SU-DHL-6 (cell line): Measurements from ENCODE around the gene QTRT2.

Experiments used
- H2AFZ ChIP-seq: fragments of 200-600 bp; sonication (generic); 2 replicates; pipeline ENCODE4 v1.6.1; 2014; ENCODE audit warnings: low read depth, mild to moderate bottlenecking, moderate library complexity, mixed read lengths, antibody characterized with exemption, low read length; ENCODE audit not compliant: severe bottlenecking
- H3F3A ChIP-seq: fragments of 200-600 bp; shearing (Covaris generic); 2 replicates; pipeline ENCODE4 v1.6.0; 2016; ENCODE audit warnings: antibody characterized with exemption, mild to moderate bottlenecking; ENCODE audit not compliant: insufficient read depth
- H3K27ac ChIP-seq: fragments of 200-600 bp; sonication (generic); 2 replicates; pipeline ENCODE4 v1.5.1; 2016; ENCODE audit warnings: low read depth, mild to moderate bottlenecking, low read length, moderate library complexity, mixed read lengths
- H3K27me3 ChIP-seq: fragments of 200-600 bp; sonication (generic), shearing (Covaris generic); 2 replicates; pipeline ENCODE4 v1.6.0; 2014; ENCODE audit warnings: mild to moderate bottlenecking, low read length
- H3K36me3 ChIP-seq: fragments of 200-600 bp; sonication (generic); 2 replicates; pipeline ENCODE4 v1.6.1; 2014; ENCODE audit warnings: mild to moderate bottlenecking, low read length, mixed read lengths
- H3K4me2 ChIP-seq: fragments of 300-600, 200-600 bp; shearing (Covaris generic), sonication (generic); 2 replicates; pipeline ENCODE4 v1.6.0; 2014; ENCODE audit warnings: low read length, low read depth, mild to moderate bottlenecking; ENCODE audit not compliant: poor library complexity, severe bottlenecking
- H3K4me3 ChIP-seq: fragments of 200-600 bp; sonication (generic); 2 replicates; pipeline ENCODE4 v1.5.1; 2014; ENCODE audit warnings: antibody characterized with exemption, low read length, mild to moderate bottlenecking, mixed read lengths; ENCODE audit not compliant: insufficient read depth, poor library complexity, severe bottlenecking
- H3K79me2 ChIP-seq: fragments of 200-600 bp; sonication (generic); 2 replicates; pipeline ENCODE4 v1.6.1; 2014; ENCODE audit warnings: mild to moderate bottlenecking, low read length, moderate library complexity; ENCODE audit not compliant: insufficient read depth
- H3K9ac ChIP-seq: fragments of 200-600 bp; sonication (generic); 2 replicates; pipeline ENCODE4 v1.7.0; 2014; ENCODE audit warnings: mild to moderate bottlenecking, low read length
- H3K9me2 ChIP-seq: fragments of 200-600 bp; sonication (generic); replicated peaks from 2 replicates; pipeline ENCODE4 v1.6.1; 2014; ENCODE audit warnings: low read length; ENCODE audit not compliant: insufficient read depth
- H3K9me3 ChIP-seq: fragments of 200-600 bp; sonication (generic); 2 replicates; pipeline ENCODE4 v1.6.1; 2014; ENCODE audit warnings: low read length, mixed read lengths; ENCODE audit not compliant: insufficient read depth
- H4K20me1 ChIP-seq: fragments of 200-600 bp; sonication (generic); 2 replicates; pipeline ENCODE4 v1.6.1; 2014; ENCODE audit warnings: low read depth, mild to moderate bottlenecking, antibody characterized with exemption, low read length, moderate library complexity, mixed read lengths
- EZH2phosphoT487 ChIP-seq: fragments of 200-600 bp; sonication (generic), shearing (Covaris generic); conservative IDR thresholded peaks from 2 replicates; pipeline ENCODE4 v1.6.1; 2018; ENCODE audit warnings: mild to moderate bottlenecking, antibody characterized with exemption, low read length, moderate library complexity, mixed read lengths
- TF ChIP-seq, protein P1 (sequence below): fragments of 200-600 bp; sonication (generic); IDR thresholded peaks from one replicate; pipeline ENCODE4 v1.5.1; 2017; ENCODE audit warnings: antibody characterized with exemption, mild to moderate bottlenecking, low read length, moderate library complexity; ENCODE audit not compliant: insufficient read depth, poor library complexity, severe bottlenecking

QTRT2 gene

DNA sequence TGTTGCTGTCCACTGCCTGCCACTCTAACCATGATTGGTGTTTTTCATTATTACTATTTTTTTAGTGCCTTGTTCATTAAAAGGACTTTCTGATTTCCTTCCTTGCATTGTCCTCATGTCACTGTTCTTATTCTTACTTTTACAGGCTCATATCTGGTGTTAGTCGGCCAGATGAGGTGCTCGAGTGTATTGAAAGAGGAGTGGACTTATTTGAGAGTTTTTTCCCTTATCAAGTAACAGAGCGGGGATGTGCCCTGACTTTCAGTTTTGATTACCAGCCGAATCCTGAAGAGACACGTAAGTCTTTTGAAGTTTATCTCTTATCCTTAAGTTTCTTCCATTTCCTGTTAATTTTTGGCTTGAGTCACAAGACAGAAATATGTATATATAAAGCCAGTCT is 23.2 kb downstream of the QTRT2 start:
- no peak overlapping the region for H3K27ac ChIP-seq

DNA sequence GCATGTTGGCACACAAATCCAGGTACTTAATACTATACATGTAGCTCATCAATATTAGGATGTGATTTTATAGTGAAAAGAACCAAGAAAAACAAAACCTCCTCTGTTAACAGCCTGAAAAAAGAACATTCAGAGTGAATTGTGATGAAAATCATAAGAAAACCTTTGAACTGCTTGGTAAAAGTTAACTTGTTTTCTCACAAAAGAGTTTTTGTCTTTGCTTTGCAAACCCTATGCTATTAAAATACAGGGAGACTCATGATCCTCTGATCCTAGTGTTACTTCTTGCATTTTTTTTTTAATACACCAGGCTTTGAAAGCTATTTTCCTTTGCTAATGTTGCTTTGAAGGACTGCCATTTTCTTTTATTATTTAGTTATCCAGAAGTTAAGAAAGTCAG is 23.7 kb downstream of the QTRT2 start:
- H3F3A ChIP-seq: no peaks in the 10 kb centered on the region
- H3K79me2 ChIP-seq: no peaks in the 10 kb centered on the region
- H3K36me3 ChIP-seq: peaks cover 48% of the 10 kb centered on the region
- no peak overlapping the region for H3K27ac ChIP-seq
- no peaks in the 10 kb centered on the region for H3K9me3 ChIP-seq
- no peak overlapping the region for H3K4me3 ChIP-seq
- no peak overlapping the region for H3K4me2 ChIP-seq
- H3K9ac ChIP-seq: no peak overlapping the region
- no peaks in the 10 kb centered on the region for H3K27me3 ChIP-seq
- TF ChIP-seq, protein P1, sequence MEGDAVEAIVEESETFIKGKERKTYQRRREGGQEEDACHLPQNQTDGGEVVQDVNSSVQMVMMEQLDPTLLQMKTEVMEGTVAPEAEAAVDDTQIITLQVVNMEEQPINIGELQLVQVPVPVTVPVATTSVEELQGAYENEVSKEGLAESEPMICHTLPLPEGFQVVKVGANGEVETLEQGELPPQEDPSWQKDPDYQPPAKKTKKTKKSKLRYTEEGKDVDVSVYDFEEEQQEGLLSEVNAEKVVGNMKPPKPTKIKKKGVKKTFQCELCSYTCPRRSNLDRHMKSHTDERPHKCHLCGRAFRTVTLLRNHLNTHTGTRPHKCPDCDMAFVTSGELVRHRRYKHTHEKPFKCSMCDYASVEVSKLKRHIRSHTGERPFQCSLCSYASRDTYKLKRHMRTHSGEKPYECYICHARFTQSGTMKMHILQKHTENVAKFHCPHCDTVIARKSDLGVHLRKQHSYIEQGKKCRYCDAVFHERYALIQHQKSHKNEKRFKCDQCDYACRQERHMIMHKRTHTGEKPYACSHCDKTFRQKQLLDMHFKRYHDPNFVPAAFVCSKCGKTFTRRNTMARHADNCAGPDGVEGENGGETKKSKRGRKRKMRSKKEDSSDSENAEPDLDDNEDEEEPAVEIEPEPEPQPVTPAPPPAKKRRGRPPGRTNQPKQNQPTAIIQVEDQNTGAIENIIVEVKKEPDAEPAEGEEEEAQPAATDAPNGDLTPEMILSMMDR: no peak
- no peak for TF ChIP-seq EZH2phosphoT487
- no peaks in the 10 kb centered on the region for H3K9me2 ChIP-seq
- no peaks in the 10 kb centered on the region for H4K20me1 ChIP-seq
- no peak overlapping the region for H2AFZ ChIP-seq

More for the DNA sequence above, 23.2 kb downstream of the QTRT2 start:
- Histone ChIP-seq H3K27me3 (no peaks in the 10 kb centered on the region), H3K36me3 (peaks cover 48% of the 10 kb centered on the region), H3K79me2 (no peaks in the 10 kb centered on the region), H2AFZ (no peak overlapping the region), H4K20me1 (no peaks in the 10 kb centered on the region), H3K4me2 (no peak overlapping the region), H3K9ac (no peak overlapping the region), H3K9me2 (no peaks in the 10 kb centered on the region), H3K9me3 (no peaks in the 10 kb centered on the region), H3K4me3 (no peak overlapping the region), H3F3A (no peaks in the 10 kb centered on the region)
- TF ChIP-seq EZH2phosphoT487: no peak
- TF ChIP-seq, protein P1: no peak

DNA sequence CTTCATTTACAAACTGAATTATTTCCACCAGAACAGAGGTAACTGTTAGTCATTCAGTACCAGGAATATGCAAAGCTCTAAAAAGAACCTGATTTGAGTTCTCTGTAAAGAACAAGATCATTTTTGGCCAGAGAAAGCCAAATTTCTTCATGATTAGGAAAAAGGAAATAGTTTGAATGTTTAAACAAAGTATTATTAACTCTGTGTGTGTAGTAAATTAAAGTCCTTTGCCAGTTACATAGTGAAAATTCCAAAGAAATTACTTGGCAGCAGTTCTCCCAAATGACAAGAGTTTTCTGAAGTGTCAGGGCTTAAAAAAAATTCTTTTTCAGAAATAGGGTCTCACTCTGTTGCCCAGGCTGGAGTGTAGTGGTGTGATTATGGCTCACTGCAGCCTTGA is 24.5 kb downstream of the QTRT2 start:
- no peaks in the 10 kb centered on the region for H3K9me3 ChIP-seq
- no peaks in the 10 kb centered on the region for H3K27me3 ChIP-seq
- TF ChIP-seq, protein P1: no peak
- no peak for TF ChIP-seq EZH2phosphoT487
- H3K4me3 ChIP-seq: no peak overlapping the region
- no peaks in the 10 kb centered on the region for H4K20me1 ChIP-seq
- no peak overlapping the region for H3K27ac ChIP-seq
- no peaks in the 10 kb centered on the region for H3K79me2 ChIP-seq
- no peak overlapping the region for H2AFZ ChIP-seq
- no peaks in the 10 kb centered on the region for H3F3A ChIP-seq
- no peaks in the 10 kb centered on the region for H3K9me2 ChIP-seq
- H3K4me2 ChIP-seq: no peak overlapping the region
- H3K36me3 ChIP-seq: peaks cover 55% of the 10 kb centered on the region
- H3K9ac ChIP-seq: no peak overlapping the region

DNA sequence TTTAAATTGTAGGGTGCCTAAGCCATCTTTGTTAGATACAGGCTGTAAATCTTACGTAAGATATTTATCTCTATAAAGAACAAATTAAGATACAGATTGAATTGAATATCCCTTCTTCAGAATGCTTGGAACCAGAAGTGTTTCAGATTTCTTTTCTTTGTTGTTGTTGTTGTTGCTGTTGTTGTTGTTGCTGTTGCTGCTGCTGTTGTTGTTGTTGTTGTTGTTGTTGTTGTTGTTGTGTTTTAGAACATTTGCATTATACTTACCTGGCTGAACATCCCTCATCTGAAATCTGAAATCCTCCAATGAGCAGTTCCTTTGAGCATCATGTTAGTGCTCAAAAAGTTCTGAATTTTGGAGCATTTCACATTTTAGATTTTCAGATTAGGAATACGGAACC is 26.6 kb downstream of the QTRT2 start:
- Histone ChIP-seq H2AFZ (no peak overlapping the region), H3K36me3 (peaks cover 54% of the 10 kb centered on the region), H4K20me1 (no peaks in the 10 kb centered on the region), H3K9ac (no peak overlapping the region), H3K4me2 (no peak overlapping the region), H3F3A (no peaks in the 10 kb centered on the region; the same call in 1 of the 2 replicates), H3K79me2 (no peaks in the 10 kb centered on the region), H3K4me3 (no peak overlapping the region), H3K9me2 (no peaks in the 10 kb centered on the region), H3K9me3 (no peaks in the 10 kb centered on the region), H3K27ac (no peak overlapping the region), H3K27me3 (no peaks in the 10 kb centered on the region)
- TF ChIP-seq, protein P1: no peak
- no peak for TF ChIP-seq EZH2phosphoT487
